ENCODE results near the gene PIK3R6.

DNA sequence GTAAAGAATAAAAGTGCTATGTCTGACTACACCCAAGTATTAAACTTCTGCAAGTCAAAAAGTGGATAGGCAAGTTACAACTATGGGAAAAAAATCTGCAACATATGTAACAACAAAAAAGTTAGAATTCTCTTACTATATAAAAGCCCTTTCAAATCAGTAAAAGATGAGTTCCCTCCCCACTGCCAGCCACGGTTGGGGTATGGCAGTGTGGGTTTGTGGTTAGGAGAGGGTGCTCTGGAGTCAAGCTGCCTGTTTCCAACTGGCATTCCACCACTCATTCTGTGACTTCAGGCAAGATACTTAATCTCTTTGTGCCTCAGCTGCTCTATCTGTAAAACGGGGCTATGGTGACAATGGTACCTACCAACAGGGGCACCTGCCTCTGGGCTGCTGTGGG, 41.7 kb downstream of the PIK3R6 start:
- no peak for TF ChIP-seq LEF1 (IDR thresholded peaks at IDR 0.05; ENCODE audit: borderline replicate concordance)
- TF ChIP-seq FOXM1 (IDR thresholded peaks at IDR 0.05; ENCODE audit: borderline replicate concordance) = no peak
- TF ChIP-seq ZNF384 (IDR thresholded peaks at IDR 0.05) = no peak

Data from HEK293T (cell line).